Stomach smooth muscle (tissue), 2 donors: Measurements from ENCODE around the gene NLRP11.
"Not testable (repeated sequence)": the region's sequence is repeated elsewhere in the genome, so short reads cannot be mapped to it uniquely, and the experiment has no call there.

Source experiments
- H3K27ac ChIP-seq: one replicate; pipeline ENCODE4 v1.7.0; 2013; ENCODE audit warnings: mild to moderate bottlenecking, low read length, inconsistent platforms
- H3K27me3 ChIP-seq, 2 donors: one replicate each; pipeline ENCODE4 v1.7.0; 2013; ENCODE audit warnings: low read length in 2 of 2; ENCODE audit not compliant: insufficient read depth in 2 of 2, control insufficient read depth in 1 of 2
- H3K36me3 ChIP-seq, 2 donors: one replicate each; pipeline ENCODE4 v1.7.0; 2013; ENCODE audit warnings: low read length in 2 of 2; ENCODE audit not compliant: control insufficient read depth in 2 of 2, insufficient read depth in 2 of 2
- H3K4me1 ChIP-seq: one replicate; pipeline ENCODE4 v1.7.0; 2013; ENCODE audit warnings: low read length; ENCODE audit not compliant: control insufficient read depth, insufficient read depth
- H3K4me3 ChIP-seq, 2 donors: one replicate each; pipeline ENCODE4 v1.7.0; 2013; ENCODE audit warnings: low read length in 2 of 2
- H3K9ac ChIP-seq, 2 donors: one replicate each; pipeline ENCODE4 v1.7.0; 2013; ENCODE audit warnings: low read length in 2 of 2, mild to moderate bottlenecking in 1 of 2
- H3K9me3 ChIP-seq, 2 donors: one replicate each; pipeline ENCODE4 v1.7.0; 2013; ENCODE audit warnings: low read length in 2 of 2; ENCODE audit not compliant: control insufficient read depth in 2 of 2
- donor health status: healthy.
- donor health status: Pancreatic carcinoma.

The NLRP11 gene

DNA sequence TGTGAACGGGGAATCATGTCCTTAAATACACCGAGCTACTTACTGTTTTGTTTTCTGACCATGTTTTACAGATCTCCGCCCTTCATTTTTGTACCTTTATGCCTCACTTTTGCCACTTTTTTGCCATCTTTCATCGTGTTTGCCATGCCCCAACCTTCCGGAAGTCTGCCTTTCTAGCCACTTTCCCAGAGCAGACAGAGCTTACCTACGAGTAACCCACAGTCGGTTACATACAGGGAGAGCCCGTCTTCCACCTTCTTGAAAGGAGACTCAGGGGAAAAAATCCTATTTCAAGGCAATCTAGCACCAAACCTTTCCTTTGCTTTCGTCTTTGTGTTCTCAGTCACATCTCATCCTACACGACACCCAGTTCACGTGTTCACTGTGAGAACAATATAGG is 36.8 kb downstream of the NLRP11 start:
- H3K27me3 ChIP-seq = peaks cover 0 to 2% of the 10 kb centered on the region in 2 donors
- H3K27ac ChIP-seq = no peak overlapping the region
- no peaks in the 10 kb centered on the region for H3K36me3 ChIP-seq
- no peaks in the 10 kb centered on the region for H3K9me3 ChIP-seq
- no peaks in the 10 kb centered on the region for H3K4me1 ChIP-seq
- H3K9ac ChIP-seq = no peak overlapping the region
- no peak overlapping the region for H3K4me3 ChIP-seq

- no peak overlapping the region for H3K4me3 ChIP-seq
- H3K9ac ChIP-seq = no peak overlapping the region
- H3K36me3 ChIP-seq = no peaks in the 10 kb centered on the region
- no peak overlapping the region for H3K27ac ChIP-seq
- peaks cover 0 to 2% of the 10 kb centered on the region in 2 donors for H3K27me3 ChIP-seq
- H3K9me3 ChIP-seq = no peaks in the 10 kb centered on the region
- no peaks in the 10 kb centered on the region for H3K4me1 ChIP-seq
These were observed 50.7 kb downstream of the NLRP11 start for GRCh38 chr19:55781112-55781511.

- peaks cover 0 to 2% of the 10 kb centered on the region in 2 donors for H3K27me3 ChIP-seq
- H3K36me3 ChIP-seq = no peaks in the 10 kb centered on the region
- no peak overlapping the region for H3K4me3 ChIP-seq
- H3K9ac ChIP-seq = no peak overlapping the region
- no peaks in the 10 kb centered on the region for H3K9me3 ChIP-seq
- H3K4me1 ChIP-seq = no peaks in the 10 kb centered on the region
- no peak overlapping the region for H3K27ac ChIP-seq
These were observed 53.5 kb downstream of the NLRP11 start for GRCh38 chr19:55778331-55778730.

- Histone ChIP-seq H3K9me3 (no peaks in the 10 kb centered on the region), H3K9ac (no peak overlapping the region), H3K4me1 (no peaks in the 10 kb centered on the region)
These were observed 54.3 kb downstream of the NLRP11 start for GRCh38 chr19:55777528-55777927.

DNA sequence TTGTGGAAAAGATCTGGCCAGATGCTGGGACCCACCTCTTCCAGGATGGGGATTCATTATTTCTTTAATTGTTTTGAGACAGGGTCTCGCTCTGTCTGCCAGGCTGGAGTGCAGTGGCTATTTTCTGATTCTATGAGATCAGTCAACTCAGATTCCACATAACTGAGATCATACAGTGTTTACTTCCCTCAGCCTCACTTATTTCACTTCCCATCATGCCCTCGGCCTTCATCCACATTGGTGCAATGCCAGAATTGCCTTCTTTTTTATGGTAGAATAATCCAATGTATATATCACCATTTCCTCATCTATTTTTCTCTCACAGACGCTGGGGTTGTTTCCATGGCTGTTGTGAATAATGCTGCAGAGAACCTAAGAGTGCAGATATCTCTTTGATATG is 62.2 kb downstream of the NLRP11 start:
- H3K27me3 ChIP-seq, H3K36me3 ChIP-seq, H3K27ac ChIP-seq, H3K9ac ChIP-seq, H3K4me1 ChIP-seq, H3K4me3 ChIP-seq: not testable (repeated sequence)
- H3K9me3 ChIP-seq = peaks cover 0 to 12% of the 10 kb centered on the region in 2 donors

More at GRCh38 chr19:55777528-55777927, 54.3 kb downstream of the NLRP11 start:
- Histone ChIP-seq H3K27ac (no peak overlapping the region), H3K4me3 (no peak overlapping the region), H3K27me3 (peaks cover 0 to 2% of the 10 kb centered on the region in 2 donors), H3K36me3 (no peaks in the 10 kb centered on the region)

DNA sequence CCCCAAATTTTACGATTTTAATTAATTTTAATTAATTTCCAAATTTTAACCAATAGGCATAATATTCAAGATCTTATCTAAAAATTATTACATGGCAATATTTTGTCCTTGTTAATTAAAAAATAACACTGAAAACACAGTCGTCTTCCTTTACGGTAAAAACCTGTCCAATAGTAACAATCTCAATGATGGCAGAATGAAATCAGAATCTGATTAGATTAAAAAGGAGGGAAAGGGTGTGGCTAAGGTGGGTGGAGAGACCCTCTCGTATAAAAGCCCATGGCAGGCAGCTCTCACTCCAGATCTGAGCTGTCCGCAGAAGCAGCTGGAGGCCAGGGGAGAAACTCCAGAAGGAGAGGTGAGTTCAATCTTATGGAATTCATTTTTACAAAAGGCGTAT is 63.0 kb downstream of the NLRP11 start, which contains the start of gene RFPL4AL1:
RFPL4AL1 (plus strand) TSS at position 301 of the 400 bp plus-strand sequence. CDS start 2,687 bp downstream, outside the sequence.
- H3K4me1 ChIP-seq, H3K4me3 ChIP-seq, H3K27ac ChIP-seq, H3K9ac ChIP-seq, H3K27me3 ChIP-seq, H3K36me3 ChIP-seq: not testable (repeated sequence)
- H3K9me3 ChIP-seq = peaks cover 0 to 12% of the 10 kb centered on the region in 2 donors

GRCh38 chr19:55766466-55766865 is 65.3 kb downstream of the NLRP11 start:
- H3K4me3 ChIP-seq = no peak overlapping the region
- H3K9ac ChIP-seq = no peak overlapping the region
- H3K9me3 ChIP-seq = peaks cover 0 to 12% of the 10 kb centered on the region in 2 donors
- no peaks in the 10 kb centered on the region for H3K36me3 ChIP-seq
- peaks cover 0 to 2% of the 10 kb centered on the region in 2 donors for H3K27me3 ChIP-seq
- H3K4me1 ChIP-seq = no peaks in the 10 kb centered on the region
- no peak overlapping the region for H3K27ac ChIP-seq

DNA sequence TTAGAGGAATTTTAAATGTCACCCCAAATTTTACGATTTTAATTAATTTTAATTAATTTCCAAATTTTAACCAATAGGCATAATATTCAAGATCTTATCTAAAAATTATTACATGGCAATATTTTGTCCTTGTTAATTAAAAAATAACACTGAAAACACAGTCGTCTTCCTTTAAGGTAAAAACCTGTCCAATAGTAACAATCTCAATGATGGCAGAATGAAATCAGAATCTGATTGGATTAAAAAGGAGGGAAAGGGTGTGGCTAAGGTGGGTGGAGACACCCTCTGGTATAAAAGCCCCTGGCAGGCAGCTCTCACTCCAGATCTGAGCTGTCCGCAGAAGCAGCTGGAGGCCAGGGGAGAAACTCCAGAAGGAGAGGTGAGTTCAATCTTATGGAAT is 73.0 kb downstream of the NLRP11 start, which contains the start of gene RFPL4A:
RFPL4A (plus strand) TSS at position 301 of the 400 bp plus-strand sequence. CDS start 2,704 bp downstream, outside the sequence.
- not testable (repeated sequence) for H3K9me3 ChIP-seq, H3K27me3 ChIP-seq, H3K27ac ChIP-seq, H3K36me3 ChIP-seq, H3K4me3 ChIP-seq, H3K4me1 ChIP-seq, H3K9ac ChIP-seq

DNA sequence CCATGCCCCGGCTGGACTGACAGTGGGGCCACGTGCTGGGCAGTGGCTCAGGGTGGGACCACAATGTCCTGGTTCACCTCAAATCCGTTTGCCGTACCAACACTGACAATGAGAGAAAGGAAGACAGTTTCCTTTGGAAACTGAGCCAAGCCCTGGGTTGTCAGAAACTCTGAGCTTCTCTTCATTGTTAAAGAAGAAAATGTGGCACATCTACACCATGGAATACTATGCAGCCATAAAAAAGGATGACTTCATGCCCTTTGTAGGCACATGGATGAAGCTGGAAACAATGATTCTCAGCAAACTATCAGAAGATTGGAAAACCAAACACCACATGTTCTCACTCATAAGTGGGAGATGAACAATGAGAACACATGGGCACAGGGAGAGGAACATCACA is 75.0 kb downstream of the NLRP11 start:
- H3K4me1 ChIP-seq, H3K27ac ChIP-seq, H3K9me3 ChIP-seq, H3K27me3 ChIP-seq, H3K4me3 ChIP-seq, H3K36me3 ChIP-seq, H3K9ac ChIP-seq: not testable (repeated sequence)

DNA sequence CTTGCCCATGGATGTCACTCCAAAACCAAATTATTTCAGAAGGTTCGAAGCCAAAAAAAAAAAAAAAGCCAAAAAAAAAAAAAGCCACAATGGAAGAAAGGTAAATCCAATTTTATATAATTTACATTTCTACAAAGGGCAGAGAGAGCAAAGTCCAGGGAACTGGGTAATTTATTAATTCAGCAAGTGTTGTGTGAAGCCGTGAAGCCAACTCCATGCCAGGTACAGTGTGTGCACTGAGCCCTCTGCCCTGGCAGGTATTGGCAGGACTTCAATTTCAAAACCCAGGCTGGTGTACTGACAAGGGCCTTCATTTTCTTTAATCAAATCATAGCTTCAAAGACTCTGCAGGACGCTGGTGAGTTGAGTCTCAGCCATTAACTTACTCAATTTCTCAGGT is 78.4 kb downstream of the NLRP11 start:
- Histone ChIP-seq H3K9me3 (no peaks in the 10 kb centered on the region), H3K4me1 (no peaks in the 10 kb centered on the region), H3K27ac (no peak overlapping the region), H3K4me3 (no peak overlapping the region), H3K36me3 (no peaks in the 10 kb centered on the region), H3K27me3 (peaks cover 0 to 2% of the 10 kb centered on the region in 2 donors), H3K9ac (no peak overlapping the region)

DNA sequence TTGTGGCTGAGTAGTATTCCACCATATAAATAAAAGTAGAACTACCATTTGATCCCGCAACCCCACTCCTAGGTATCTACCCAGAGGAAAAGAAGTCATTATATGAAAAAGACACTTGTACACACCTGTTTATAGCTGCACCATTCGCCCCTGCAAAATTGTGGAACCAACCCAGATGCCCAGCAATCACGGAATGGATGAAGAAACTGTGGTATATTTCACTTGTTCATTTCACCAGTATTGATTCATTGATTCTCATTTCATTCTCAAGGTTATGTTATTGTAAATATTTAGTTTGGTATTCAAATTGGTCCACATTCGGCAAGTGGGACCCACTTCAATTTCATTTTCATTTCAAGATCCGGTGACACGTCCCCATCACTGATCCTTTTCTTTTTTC is 81.1 kb downstream of the NLRP11 start:
- Histone ChIP-seq H3K9ac (no peak overlapping the region), H3K36me3 (no peaks in the 10 kb centered on the region), H3K9me3 (no peaks in the 10 kb centered on the region), H3K4me1 (no peaks in the 10 kb centered on the region), H3K27ac (no peak overlapping the region), H3K27me3 (no peaks in the 10 kb centered on the region), H3K4me3 (no peak overlapping the region)
